A172 (cell line): Measurements from ENCODE around the gene ASAP3. TPM values are rescaled to one million over a fixed set of nuclear protein-coding genes. Genes with fewer than 3 reads are reported as not detected.

Experiments used
- DNase-seq: peaks from one replicate; pipeline ENCODE4 v3.0.0-alpha.2; 2015; ENCODE audit warnings: low spot score
- total RNA-seq: library from RNA; depleted of rRNA; stranded (reverse); fragments of >200 nt; shearing (Covaris generic); gene quantifications from 2 replicates; pipeline ENCODE4 v1.2.3, GENCODE V29; 2014

The ASAP3 gene
- total RNA-seq, 1 experiment from 2014 or later, result 19.7 TPM

DNA sequence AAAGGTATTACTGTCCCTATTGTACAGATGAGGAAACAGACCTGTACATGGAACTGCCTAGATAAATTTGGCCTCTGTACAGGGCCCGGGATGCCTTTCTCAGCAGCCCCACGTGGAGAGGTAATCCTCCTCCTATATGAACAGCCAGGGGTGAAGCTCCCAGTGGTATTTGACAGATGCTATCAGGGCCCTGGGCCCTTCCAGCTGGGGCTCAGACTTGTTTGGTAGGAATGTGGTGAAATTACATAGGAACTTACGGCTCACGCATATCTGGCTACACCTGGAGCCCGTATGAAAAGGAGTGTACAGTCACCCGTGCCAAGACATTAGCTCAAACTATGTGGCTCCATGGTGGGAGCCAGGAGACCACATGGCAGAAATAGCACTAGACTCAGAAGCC lies 34.7 kb downstream of the ASAP3 start:
- DNase-seq, result no peak

DNA sequence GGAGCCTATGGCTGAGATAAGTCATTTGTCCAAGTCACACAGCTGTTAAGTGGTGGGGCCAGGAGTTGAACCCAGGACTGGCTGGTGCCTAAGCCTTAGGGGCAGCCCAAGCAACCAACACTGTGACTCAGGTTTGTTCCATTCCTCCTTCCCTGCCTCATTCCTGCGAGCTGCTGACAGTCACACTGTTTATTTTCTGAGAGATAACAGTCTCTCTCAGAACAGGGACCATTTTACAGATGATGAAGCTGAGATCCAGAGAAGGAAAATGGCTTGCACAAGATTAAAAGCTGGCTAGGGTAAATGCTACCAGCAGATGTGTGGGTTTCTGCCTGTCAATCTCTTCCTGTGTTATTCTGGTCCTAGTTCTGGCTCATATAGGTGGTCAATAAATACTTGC lies 35.1 kb downstream of the ASAP3 start:
- DNase-seq, result no peak

DNA sequence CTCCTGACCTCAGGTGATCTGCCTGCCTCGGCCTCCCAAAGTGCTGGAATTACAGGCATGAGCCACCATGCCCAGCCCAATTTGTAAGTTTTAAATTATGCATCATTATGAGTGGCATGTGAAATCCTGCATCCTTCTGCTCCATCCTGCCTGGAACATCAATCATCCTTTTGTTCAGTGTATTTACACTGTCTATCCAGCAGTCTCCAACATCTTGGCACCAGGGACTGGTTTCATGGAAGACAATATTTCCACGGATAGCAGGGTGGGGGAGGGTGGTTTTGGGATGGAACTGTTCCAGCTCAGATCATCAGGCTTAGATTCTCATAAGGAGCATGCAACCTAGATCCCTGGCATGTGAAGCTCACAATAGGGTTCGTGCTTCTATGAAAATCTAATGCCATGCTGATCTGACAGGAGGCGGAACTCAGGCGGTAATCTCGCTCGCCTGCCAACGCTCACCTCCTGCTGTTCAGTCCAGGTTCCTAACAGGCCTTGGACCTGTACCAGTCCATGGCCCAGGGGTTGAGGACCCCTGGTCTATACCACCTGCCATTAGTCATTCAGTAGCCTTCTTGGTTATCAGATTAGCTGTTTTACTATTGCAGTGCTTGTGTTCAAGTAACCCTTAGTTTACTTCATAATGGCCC lies 37.2 kb downstream of the ASAP3 start:
- DNase-seq, result no peak

DNA sequence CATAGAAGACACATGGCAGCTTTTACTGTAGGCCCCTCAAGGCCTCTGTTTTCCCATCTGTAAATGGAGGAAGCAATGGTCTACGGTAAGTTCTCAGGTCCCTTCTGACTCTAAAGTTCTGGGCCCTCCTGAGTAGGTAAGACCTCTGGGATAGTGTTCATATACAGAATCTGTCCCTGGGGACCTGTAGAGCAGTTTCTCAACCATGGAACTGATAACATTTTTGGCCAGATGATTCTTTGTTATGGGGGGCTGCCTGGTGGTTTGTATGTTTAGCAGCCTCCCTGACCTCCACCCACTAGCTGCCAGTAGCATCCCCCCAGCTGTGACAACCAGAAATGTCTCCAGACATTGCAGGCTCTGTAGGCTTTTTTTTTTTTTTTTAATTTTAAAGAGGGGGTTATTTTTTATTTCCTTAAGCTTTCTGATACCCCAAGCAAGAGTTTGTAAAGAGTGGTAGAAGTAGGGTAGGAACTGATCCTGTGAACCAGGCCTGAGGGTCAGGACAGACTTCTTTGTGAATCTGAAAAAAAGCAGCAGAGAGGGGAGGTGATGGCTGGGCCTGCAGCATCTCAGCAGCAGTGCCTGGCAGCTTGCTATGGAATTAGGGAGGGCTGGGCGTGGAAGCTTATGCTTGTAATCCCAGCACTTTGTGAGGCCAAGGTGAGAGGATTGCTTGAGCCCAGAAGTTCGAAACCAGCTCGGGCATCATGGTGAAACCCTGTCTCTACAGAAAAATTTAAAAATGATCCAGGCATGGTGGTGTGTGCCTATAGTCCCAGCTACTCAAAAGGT lies 39.2 kb downstream of the ASAP3 start:
- DNase-seq, result no peak

DNA sequence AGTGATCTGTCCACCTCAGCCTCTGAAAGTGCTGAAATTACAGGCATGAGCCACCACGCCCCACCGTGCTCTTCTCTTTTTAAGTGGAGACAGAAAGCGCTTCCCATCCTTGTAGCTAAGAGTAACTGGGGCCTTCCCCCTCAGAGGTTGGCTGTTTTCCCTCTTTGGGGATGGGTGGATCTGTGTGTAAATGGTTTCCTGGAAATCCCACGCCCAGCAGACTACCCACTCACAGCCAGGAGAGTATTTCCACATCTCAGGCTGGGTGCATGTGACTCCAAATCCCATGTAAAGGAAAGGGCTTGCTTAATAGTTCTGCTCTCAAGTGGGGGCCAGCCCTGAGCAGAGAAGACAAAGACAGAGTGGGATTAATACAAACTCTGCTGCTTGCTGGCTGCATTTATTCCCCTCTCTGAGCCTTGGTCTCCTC lies 39.9 kb downstream of the ASAP3 start:
- no peak for DNase-seq

DNA sequence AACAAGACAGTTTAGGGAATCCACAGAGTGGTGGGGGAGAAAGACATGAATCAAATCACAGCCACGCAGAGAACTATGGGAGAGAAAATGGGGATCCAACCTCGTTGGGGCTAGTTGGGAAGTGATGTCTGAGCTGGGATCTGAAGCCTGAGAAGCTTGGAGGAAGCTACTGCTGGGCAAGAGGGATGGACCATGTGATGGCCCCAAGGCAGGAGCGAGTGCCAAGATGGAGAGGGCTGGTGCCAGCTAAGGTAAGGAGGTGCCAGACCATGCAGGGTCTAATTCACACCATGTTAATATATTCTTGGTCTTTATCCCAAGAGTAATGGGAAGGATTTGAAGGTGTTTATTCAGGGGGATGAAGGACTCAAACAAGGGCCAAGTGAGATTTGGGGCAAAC lies 41.2 kb downstream of the ASAP3 start:
- DNase-seq, result no peak

DNA sequence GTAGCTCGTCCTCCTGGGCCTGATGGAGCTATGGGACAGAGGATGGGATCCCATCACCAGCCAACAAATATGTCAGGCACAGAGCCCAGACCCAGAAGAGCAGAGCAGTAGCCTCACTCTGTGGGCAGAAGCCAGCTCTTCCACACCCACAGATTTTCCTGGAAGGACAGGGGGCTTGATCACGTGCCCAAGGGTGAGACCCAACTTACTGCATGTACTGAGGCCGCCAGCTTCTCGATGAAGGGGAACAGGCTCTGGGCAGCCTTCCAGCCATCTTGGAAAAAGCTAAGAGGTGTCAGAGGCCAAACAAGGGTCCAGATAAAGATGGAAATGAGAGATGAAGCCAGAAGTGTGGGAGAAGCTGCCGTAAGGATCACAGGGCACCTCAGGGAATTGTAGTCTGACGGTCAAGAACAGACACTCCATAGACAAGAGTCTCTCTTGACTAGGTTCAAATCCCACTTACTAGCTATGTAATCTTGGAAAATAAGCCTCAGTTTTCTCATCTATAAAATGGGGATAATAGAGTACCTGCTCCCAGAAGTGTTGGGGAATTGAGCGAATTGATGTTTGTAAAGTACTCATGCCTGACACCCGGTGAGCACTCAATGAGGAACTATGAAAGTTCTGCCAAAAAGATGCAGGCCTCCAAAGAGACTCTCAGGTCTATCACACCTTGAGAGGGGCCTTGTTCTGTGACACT lies 42.4 kb downstream of the ASAP3 start:
- DNase-seq, result no peak

DNA sequence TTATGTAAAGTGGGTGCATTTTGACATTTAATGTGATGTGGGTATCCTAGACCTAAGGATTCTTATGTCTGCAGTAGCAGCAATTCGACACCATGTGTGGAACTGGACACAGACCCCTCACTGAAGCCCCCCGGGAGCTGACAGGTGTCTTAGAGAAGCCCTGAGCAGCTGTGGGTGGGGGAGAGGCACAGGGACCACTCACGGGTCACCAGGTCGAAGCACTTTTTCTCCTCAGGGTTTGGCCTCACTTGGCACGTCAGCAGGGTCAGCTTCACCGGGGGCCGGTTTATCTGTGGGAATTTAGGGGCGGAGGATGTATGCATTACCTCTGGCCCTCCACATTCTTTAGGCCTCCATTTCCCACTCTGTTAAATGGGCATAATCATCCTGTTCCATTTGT lies 45.4 kb downstream of the ASAP3 start:
- DNase-seq, result no peak

DNA sequence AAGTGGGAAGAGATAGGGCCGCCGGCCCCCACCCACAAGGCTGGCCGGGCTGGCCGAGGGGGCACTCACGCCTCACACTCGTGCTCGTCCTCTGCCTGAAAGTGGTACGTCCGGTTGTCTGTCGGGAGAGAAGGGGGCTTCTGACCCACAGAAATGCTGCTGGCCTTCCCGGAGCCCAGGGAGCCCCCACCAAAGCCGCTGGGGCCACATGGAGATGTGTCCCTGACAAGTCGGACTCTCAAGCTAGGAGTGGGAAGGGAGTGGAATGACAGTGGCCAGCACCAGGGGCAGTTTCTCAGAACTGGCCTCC lies 46.7 kb downstream of the ASAP3 start:
- no peak for DNase-seq

DNA sequence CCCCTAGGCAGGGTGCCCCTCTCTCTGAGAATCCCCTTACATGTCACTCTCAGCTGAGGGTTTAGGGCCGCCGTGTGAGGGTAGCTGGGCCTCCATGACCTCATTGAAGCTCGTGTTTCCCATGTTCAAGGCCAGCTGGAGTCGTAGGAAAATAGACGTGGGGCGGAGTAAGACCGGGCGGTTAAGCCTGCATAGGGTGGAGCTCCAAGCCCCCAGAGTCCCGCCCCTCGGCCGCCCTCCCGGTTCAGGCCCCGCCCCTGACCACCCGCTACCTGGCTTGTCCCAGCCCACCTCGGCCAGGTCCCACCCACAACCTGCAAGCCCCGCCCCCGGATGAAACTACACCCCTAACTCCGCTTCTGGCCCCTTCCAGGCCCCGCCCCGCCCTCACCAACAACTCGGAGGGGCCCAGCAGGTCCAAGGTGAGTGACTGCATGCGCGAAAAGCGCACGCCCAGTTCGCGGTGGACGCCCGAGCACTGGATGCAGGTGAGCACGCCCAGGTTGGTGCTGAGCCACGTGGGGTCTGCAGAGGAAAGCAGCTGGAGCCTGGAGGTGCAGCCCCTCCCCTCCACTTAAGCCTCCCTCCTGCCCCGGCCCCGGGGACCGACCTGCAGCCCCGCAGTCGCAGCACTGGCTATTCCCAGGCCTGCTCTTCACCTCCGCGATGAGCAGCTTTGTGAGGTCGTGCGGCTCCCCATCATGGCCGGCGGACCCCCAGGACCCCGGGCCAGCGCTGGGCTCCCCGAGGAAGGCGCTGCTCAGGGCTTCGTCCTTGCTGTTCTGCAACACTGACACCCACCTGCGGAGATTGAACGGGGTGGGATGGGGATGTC lies 47.2 kb downstream of the ASAP3 start:
- no peak for DNase-seq

DNA sequence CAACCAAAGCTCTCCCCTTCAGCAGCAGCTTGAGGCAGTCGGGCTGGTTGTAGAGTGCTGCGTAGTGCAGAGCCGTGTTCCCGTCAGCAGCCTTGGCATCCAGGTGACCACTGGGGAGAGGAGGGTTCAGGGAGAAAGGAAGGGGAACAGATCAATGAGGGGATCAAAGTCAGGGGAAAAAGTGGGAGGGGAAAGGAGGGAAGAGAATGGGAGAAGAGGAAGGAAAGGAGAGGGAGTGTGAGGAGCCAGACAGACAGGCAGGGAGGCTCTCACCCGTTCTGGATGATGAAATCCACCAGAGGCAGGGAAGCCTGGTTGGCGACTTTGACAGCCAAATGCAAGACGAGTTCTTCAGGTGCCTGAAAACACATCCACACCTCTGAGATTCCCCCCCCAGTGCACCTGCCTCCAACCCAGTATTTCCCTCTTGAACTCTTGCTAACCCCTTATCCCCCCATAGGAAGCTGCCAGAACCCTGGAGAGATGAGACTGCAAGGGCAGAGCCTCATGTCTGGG lies 49.7 kb downstream of the ASAP3 start:
- no peak for DNase-seq

DNA sequence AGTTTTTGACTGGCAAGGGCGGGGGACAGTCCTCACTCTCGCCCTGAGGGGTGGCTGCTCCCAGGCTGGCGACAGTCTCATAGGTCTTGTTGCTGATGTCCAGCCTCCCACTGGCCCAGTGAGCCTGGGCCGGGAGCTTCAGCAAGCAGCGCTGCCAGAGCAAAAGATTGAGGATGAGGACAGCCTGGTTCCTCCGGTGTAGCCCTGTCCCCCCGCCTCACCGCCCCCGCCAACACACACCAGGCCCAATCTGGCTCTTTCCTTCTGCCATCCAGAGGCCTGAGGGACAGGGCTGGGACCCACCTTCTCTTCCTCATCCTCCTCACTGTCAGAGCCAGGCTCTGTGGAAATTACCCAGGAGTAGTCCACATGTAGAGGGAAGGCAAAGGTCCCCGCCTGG lies 50.9 kb downstream of the ASAP3 start:
- no peak for DNase-seq

DNA sequence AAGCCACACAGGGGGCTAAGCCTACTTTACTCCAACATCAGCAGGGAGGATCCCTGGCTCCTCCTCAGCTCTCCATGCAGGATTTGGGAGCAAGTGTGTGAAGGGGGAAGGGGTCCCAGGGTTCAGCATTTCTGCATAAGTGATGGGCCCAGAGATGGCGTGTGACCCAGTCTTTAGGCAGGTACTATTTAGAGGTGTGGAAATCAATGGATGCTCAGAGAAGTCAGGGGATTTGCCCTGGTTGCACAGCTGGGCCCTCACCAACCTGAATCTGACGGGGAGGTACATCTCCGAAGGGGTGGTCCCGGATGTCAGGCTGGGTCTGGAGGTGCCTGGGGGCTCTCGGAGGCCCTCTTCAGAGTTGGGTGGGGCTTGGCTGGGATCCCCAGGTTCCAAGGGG lies 52.5 kb downstream of the ASAP3 start:
- DNase-seq, result no peak

DNA sequence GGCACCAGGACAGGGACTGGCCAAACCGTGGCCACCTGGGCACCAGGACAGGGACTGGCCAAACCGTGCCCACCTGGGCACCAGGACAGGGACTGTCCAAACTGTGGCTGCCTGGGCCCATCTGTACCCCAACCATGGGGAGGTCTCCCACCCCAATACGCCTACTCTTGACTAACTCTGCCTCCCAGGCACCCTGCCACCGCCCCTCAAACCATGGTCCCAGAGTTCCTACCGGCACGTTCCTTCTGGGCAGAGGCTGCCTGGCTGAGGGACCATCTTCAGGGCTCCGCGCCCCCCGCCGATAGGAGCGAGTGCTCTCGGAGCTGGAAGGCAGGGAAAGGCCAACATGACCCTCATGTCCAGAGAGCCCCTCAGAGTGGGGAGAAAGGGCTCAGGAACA lies 53.2 kb downstream of the ASAP3 start:
- no peak for DNase-seq

DNA sequence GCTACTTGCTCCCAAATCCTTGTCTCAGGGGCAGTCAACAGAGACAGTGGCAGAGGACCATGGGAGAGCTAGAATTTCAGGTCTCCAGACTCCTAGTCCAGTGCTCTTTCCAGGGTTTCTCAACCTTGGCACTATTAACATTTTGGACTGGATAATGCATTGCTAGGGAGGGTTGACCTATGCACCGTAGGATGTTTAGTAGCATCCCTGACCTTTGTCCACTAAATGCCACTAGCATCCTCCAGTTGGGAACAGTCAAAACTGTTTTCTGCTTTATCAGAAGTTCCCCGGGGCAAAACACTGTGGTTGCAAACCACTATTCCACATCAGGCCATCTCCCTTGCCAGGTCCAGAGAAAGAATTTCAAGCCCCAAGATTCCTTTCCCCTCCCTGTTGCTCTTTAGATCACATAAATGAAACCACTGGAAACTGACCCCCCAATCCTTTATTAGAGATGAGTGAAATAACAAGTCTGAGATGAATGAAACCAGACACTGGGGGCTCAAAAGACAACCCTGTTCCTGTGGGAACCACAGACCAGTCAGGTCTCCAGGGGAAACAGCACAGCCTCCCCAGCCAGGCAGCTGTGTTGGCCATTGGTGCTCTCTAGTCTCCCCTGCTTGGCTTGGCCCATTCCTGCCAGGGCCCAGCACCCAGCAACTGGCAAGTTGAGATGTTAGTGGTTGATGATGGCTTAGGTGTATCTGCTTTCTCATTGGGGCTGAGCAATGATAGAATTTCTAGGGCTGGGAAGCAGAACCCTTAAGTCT lies 55.7 kb downstream of the ASAP3 start:
- DNase-seq, result no peak

DNA sequence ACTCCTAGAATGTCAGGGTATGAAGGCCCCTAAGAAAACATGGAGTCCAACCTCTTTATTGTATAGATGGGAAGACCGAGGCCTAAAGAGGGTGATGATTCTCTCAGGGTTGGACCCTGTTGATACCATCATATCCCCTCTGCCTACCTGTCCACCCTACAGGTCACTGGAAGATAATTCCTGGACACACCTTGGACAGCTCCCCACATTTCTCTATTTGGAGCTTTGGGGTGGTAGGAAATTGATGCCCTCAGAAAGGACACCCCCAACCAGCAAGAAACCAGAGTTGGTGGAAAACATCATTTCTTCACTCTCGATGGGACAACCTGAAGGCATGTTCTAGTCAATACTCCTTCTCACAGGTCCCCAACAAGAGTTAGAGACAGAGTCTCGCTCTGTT lies 56.4 kb downstream of the ASAP3 start:
- DNase-seq, result no peak

DNA sequence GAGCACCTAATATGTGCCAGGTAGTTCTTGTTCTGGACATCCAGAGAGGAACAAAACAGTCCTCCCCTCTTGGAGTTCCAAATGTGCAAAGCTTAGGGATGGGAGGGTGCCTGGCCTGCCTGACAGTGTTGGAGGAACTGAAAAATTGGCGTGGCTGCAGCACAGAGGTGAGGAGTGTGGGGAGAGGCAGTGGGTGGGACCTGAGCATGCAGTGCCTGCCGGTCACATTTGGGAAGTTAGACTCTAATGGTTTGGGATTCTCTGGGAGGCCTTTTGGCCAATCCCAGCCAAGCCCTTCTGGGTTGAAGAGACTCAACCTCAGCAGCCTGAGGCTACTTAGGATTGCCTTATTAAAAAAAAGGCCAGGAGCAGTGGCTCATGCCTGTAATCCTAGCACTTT lies 57.2 kb downstream of the ASAP3 start:
- DNase-seq, result no peak

DNA sequence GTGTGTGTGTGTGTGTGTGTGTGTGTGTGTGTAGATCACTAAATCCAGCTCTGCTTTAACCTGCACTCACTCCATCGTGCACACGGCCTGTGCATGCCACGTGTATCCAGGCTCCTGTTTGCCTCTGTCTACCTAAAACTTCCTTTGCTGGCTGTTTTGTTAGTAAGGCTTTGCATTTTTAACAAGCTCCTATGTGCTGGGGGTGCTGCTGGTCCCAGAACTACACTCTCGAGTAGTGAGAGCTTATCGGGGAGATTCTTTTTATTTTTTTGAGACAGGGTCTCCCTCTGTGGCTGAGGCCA lies 58.8 kb downstream of the ASAP3 start:
- DNase-seq, result no peak

DNA sequence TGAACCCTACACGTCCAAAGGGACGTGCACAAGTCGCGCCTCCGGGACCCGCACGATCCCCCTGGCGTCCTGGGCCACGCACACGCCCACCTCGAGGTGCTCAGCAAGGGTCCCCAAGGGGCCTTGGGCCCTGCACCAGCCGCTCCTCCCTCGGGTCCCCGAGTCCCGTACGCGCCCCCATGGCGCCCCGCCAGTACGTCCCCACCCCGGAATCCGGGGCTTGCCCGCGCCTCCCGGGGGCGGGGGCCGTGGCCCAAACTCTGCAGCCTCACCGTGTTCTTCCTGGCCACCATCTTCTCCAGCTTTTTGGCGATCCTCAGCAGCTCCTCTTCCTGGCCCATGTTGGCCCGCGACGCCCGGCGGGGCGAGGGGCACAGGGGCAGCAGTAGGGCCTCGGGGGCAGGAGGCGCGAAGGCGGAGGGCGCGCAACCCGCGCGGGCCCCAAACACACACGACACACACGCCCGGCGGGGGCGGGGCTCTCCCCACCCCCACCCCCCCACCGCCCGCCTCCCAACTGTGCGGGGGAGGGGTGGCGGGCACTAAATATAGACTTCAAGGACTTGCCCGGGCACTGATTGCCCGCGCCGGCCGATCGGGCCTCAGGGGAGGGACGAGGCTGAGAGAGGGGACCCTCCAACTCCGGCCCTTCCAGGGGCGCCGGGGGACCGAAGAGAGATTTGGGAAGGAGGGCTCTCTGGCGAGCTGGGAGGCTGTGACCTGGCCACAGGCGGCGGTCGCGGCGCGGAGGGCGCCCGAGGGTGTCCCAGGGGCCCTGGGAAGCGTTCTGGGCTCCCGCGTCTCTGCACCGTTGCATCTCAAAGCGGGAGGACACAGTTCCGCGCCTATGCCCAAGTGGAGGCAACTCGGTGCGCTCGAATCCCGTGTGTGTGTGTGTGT lies 59.4 kb downstream of the ASAP3 start, which contains the start of gene TCEA3:
TSS of gene TCEA3 (minus strand) at position 456 of the 900 bp plus-strand sequence. CDS start at position 341, 115 bp downstream.
- DNase-seq, result no peak
